GM19328 (cell line): Measurements from ENCODE around the gene PLEKHA4.
"Not testable (repeated sequence)": the region's sequence is repeated elsewhere in the genome, so short reads cannot be mapped to it uniquely, and the experiment has no call there.

Experiments
- ATAC-seq: cut with Tn5 transposase; IDR thresholded peaks from one replicate; pipeline ENCODE4 v1.9.1; 2021; ENCODE audit warnings: mild to moderate bottlenecking, moderate library complexity; ENCODE audit not compliant: unreplicated experiment

PLEKHA4 gene

GRCh38 chr19:48868114-48868886 lies at the start of gene PLEKHA4:
PLEKHA4 (minus strand) TSS chr19:48868617; CDS start chr19:48867620, 997 bp downstream.
- ATAC-seq: no peak

GRCh38 chr19:48918071-48918470 lies 49.7 kb upstream of the PLEKHA4 start:
- ATAC-seq: no peak

- no peak for ATAC-seq
Observed at GRCh38 chr19:48915757-48916156, 47.3 kb upstream of the PLEKHA4 start.

- no peak for ATAC-seq
Observed at GRCh38 chr19:48914181-48914580, 45.8 kb upstream of the PLEKHA4 start.

- ATAC-seq: no peak
Observed at GRCh38 chr19:48913114-48913889, 44.9 kb upstream of the PLEKHA4 start.

GRCh38 chr19:48910803-48911202 lies 42.4 kb upstream of the PLEKHA4 start:
- ATAC-seq: no peak

GRCh38 chr19:48909424-48910077 lies 41.1 kb upstream of the PLEKHA4 start:
- ATAC-seq: not testable (repeated sequence)

GRCh38 chr19:48907671-48908070 lies 39.3 kb upstream of the PLEKHA4 start:
- no peak for ATAC-seq

GRCh38 chr19:48906324-48906723 lies 37.9 kb upstream of the PLEKHA4 start:
- ATAC-seq: no peak

- ATAC-seq: no peak
Observed at GRCh38 chr19:48905664-48906063, 37.2 kb upstream of the PLEKHA4 start.

- not testable (repeated sequence) for ATAC-seq
Observed at GRCh38 chr19:48903788-48904187, 35.4 kb upstream of the PLEKHA4 start.

GRCh38 chr19:48902291-48902690 lies 33.9 kb upstream of the PLEKHA4 start:
- ATAC-seq: not testable (repeated sequence)

- ATAC-seq: peak; percentile 10
Observed at GRCh38 chr19:48900477-48901406, 32.3 kb upstream of the PLEKHA4 start.

- ATAC-seq: peak; percentile 80
Observed at GRCh38 chr19:48899781-48900476, 31.5 kb upstream of the PLEKHA4 start, which contains the start of gene NUCB1. NUCB1 (plus strand) TSS chr19:48900312; CDS start chr19:48900797, 485 bp downstream.

- ATAC-seq: not testable (repeated sequence)
Observed at GRCh38 chr19:48899386-48899749, 31.0 kb upstream of the PLEKHA4 start.

GRCh38 chr19:48897181-48897580 lies 28.8 kb upstream of the PLEKHA4 start:
- ATAC-seq: no peak

- ATAC-seq: no peak
Observed at GRCh38 chr19:48896191-48896720, 27.8 kb upstream of the PLEKHA4 start.

- no peak for ATAC-seq
Observed at GRCh38 chr19:48895226-48895625, 26.8 kb upstream of the PLEKHA4 start.

GRCh38 chr19:48890551-48890950 lies 22.1 kb upstream of the PLEKHA4 start:
- ATAC-seq: no peak
